Tibial nerve (tissue), 4 donors: ENCODE data around the gene LMX1B. TPM values are rescaled to one million over a fixed set of nuclear protein-coding genes. Genes with fewer than 3 reads are reported as not detected.

ENCODE experiments used
- DNase-seq, 2 donors: peaks; one replicate each; pipeline ENCODE4 v3.0.0-alpha.2; 2019; ENCODE audit warnings: low spot score in 2 of 2
- H3K27ac ChIP-seq, 4 donors: fragments of 200-600 bp; sonication (generic) in 3 of 4; one replicate each; pipeline ENCODE4 v1.5.1; 2017 to 2019; ENCODE audit warnings: mild to moderate bottlenecking in 1 of 4
- H3K27me3 ChIP-seq, 2 donors: fragments of 200-600 bp; sonication (generic) in 1 of 2; one replicate each; pipeline versions ENCODE4 v1.5.1 to v1.6.0; 2017 to 2019
- H3K36me3 ChIP-seq, 3 donors: fragments of 200-600 bp; sonication (generic); one replicate each; pipeline ENCODE4 v1.5.1; 2018 to 2019
- H3K4me1 ChIP-seq, 4 donors: fragments of 200-600 bp; sonication (generic) in 3 of 4; one replicate each; pipeline ENCODE4 v1.5.1; 2017 to 2019
- H3K4me3 ChIP-seq, 4 donors: fragments of 200-600 bp; sonication (generic) in 3 of 4; one replicate each; pipeline ENCODE4 v1.5.1; 2017 to 2019; ENCODE audit warnings: mild to moderate bottlenecking in 1 of 4, moderate library complexity in 1 of 4
- H3K9me3 ChIP-seq, 4 donors: fragments of 200-600 bp; sonication (generic) in 3 of 4; one replicate each; pipeline ENCODE4 v1.5.1; 2017 to 2019
- EP300 ChIP-seq, 2 donors: sonication (generic); formaldehyde crosslinking; IDR thresholded peaks; one replicate each; pipeline ENCODE4 v1.6.1; 2017; ENCODE audit warnings: antibody characterized with exemption in 2 of 2, mild to moderate bottlenecking in 1 of 2
- POLR2A ChIP-seq, 2 donors: fragments of 450-650 bp; IDR thresholded peaks; one replicate each; pipeline ENCODE4 v1.6.1; 2017; ENCODE audit warnings: antibody characterized with exemption in 2 of 2, mild to moderate bottlenecking in 2 of 2, moderate library complexity in 2 of 2
- WGBS, 2 donors: methylation state at CpG; one replicate each; pipeline ENCODE4 v1.1.5; 2018; 5-methylcytosine and 5-hydroxymethylcytosine counted together
- total RNA-seq, 4 donors: library from RNA; depleted of rRNA; stranded (reverse); fragments of >200 nt; gene quantifications; one replicate each; pipeline ENCODE4 v1.1.0, GENCODE V29; 2016
- TF ChIP-seq, protein P1 (sequence below), 5 experiments: fragments of 200-600 bp in 3 of 5; fragments of 450-650 bp in 2 of 5; sonication (generic) in 3 of 5; IDR thresholded peaks; one replicate each; pipeline ENCODE4 v1.5.1; 2016 to 2019; ENCODE audit warnings: antibody characterized with exemption in 5 of 5, mild to moderate bottlenecking in 3 of 5, moderate library complexity in 2 of 5

LMX1B gene
- total RNA-seq, 4 donors from 2014 or later = 0.60 to 1.5 (median 0.78) TPM; not detected in 1

DNA sequence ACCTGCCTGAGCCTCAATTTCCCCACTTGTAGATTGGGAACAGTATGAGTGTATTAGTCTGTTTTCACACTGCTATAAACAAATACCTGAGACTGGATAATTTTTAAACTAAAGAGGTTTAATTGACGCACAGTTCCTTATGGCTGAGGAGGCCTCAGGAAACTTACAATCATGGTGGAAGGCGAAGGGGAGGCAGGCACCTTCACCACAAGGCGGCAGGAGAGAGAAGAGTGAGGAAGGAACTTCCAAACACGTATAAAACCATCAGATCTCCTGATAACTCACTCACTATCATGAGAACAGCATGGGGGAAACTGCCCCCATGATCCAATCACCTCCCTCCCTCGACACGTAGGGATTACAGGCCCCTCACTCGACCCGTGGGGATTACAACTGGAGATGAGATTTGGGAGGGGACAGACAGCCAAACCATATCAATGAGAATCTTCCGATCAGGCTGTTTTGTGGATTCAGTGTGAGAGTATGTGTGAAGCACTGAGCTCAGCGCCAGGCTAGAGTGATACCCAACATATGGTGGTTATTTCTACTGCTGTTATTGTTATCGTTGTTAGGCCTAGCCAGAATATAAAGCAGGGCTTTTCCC lies 14.6 kb upstream of the LMX1B start:
- no peaks in the 10 kb centered on the region for H3K36me3 ChIP-seq
- H3K4me3 ChIP-seq = no peak overlapping the region
- TF ChIP-seq POLR2A (IDR thresholded peaks at IDR 0.05) (no peak), EP300 (IDR thresholded peaks at IDR 0.05) (no peak)
- TF ChIP-seq, protein P1, sequence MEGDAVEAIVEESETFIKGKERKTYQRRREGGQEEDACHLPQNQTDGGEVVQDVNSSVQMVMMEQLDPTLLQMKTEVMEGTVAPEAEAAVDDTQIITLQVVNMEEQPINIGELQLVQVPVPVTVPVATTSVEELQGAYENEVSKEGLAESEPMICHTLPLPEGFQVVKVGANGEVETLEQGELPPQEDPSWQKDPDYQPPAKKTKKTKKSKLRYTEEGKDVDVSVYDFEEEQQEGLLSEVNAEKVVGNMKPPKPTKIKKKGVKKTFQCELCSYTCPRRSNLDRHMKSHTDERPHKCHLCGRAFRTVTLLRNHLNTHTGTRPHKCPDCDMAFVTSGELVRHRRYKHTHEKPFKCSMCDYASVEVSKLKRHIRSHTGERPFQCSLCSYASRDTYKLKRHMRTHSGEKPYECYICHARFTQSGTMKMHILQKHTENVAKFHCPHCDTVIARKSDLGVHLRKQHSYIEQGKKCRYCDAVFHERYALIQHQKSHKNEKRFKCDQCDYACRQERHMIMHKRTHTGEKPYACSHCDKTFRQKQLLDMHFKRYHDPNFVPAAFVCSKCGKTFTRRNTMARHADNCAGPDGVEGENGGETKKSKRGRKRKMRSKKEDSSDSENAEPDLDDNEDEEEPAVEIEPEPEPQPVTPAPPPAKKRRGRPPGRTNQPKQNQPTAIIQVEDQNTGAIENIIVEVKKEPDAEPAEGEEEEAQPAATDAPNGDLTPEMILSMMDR (IDR thresholded peaks at IDR 0.05) = no peak
- H3K9me3 ChIP-seq = no peaks in the 10 kb centered on the region
- WGBS, 2 donors = 47 to 60% methylated on average over 11 of the region's 11 CpGs
- H3K27me3 ChIP-seq = peaks cover 0 to 23% of the 10 kb centered on the region in 2 donors
- no peak overlapping the region for H3K27ac ChIP-seq
- H3K4me1 ChIP-seq = no peaks in the 10 kb centered on the region
- no peak for DNase-seq

DNA sequence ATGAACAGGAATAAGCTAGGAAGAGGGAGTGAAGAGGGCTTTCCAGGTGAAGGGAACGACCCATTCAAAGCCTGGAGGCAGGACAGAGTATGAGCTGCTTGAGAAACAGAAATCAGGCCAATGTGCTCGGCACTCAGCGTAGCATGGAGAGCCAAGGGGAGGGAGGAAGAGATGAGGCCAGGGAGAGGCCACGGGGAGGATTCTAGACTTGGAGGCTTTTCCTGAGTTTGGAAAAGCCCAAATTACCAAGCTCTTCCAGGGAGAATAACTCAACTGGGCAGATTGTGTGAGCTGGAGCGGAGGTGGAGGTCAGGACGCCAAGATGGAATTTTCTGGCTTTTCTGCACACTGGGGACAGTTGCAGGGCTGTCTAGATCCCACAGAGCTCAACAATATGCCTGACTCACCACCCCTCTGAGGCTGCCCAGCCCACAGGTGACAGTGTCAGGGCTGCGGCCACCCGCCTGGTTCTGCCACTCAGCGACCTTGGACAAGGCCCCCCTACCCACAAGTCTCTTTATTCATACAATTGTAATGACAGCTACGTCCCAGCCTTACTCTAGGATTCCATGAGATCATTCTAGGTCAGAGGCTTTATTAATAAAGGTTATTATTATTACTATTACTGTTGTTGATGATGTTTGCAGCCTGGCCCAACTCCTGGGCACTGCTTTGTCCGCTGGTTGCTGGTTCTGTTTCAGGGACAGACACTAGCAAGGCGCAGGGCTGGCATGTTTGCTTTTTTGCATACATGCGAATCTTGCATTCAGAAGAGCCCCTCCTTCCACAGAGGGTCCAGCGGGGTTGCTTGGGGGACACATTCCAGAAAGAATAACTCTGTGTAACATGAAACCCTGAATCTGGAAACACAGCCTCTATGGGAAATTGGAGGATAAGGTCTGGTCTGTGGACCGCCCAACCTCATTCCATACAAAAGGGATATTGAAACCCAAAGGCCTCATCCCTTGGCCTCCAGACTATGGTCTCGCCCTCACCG lies 9.4 kb upstream of the LMX1B start:
- H3K36me3 ChIP-seq = no peaks in the 10 kb centered on the region
- H3K9me3 ChIP-seq = no peaks in the 10 kb centered on the region
- H3K27ac ChIP-seq = no peak overlapping the region
- H3K27me3 ChIP-seq = peaks cover 0 to 27% of the 10 kb centered on the region in 2 donors
- WGBS, 2 donors = 59 to 63% methylated on average over 17 of the region's 17 CpGs
- no peak for DNase-seq
- H3K4me3 ChIP-seq = no peak overlapping the region
- TF ChIP-seq, protein P1 (IDR thresholded peaks at IDR 0.05) = no peak
- TF ChIP-seq POLR2A (IDR thresholded peaks at IDR 0.05) (no peak), EP300 (IDR thresholded peaks at IDR 0.05) (no peak)
- H3K4me1 ChIP-seq = no peaks in the 10 kb centered on the region

DNA sequence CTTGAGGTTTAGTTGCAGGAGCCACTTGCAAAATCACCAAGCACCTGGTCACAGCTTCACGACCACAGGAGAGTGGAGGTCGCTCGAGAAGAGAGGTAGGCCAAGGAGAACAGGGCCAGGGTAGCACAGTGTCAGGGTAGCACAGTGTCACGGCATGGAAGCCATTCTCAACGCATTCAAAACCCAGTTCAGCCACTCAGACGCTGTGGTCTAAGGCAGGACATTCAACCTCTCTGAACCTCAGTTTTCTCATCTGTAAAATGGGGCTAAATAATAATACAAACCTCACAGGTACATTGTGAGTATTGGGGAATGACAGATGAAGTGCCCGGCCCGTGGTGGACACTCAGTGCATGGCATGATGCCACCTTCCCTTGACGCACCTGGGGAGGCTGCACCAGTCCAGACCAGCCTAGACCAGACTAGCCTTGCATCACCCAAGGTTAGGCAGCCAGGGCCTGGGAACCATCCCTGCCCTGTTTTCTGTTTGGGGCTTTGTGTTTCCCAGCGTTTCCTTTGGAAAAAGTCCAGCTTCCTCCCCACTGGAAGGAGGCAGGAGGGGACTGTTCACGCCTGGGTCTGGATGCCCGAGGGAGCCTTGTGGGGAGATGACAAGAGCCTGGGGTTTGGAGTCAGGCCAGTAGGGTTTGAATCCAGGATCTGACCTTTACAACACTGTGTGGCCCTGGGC lies 7.8 kb upstream of the LMX1B start:
- Histone ChIP-seq H3K36me3 (no peaks in the 10 kb centered on the region), H3K27ac (no peak overlapping the region), H3K4me3 (no peak overlapping the region), H3K27me3 (peaks cover 0 to 40% of the 10 kb centered on the region in 2 donors), H3K4me1 (peaks cover 0 to 11% (median 0%) of the 10 kb centered on the region in 4 donors), H3K9me3 (no peaks in the 10 kb centered on the region)
- 66 to 68% methylated on average over 12 of the region's 12 CpGs for WGBS, 2 donors
- TF ChIP-seq POLR2A (IDR thresholded peaks at IDR 0.05) (no peak), EP300 (IDR thresholded peaks at IDR 0.05) (no peak)
- TF ChIP-seq, protein P1 (IDR thresholded peaks at IDR 0.05) = no peak
- no peak for DNase-seq

DNA sequence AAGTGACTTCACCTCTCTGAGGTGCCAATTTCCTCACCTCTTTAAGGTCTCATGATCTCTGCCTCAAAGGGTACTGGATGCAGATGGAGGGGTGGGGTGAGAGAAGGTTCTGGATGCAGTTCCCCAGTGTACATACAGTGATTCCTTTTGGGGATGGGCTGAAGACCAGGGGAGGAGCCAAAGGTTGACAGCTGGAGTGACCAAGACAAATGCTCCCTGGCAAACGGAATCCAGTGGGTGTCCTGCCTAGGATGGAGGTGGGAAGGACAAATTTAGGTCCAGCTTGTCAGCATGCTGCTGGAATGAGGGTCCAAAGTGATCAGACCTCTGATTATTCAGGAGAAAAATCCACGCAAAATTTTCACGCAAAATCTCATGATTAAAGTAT lies 7.3 kb upstream of the LMX1B start:
- Histone ChIP-seq H3K9me3 (no peaks in the 10 kb centered on the region), H3K27me3 (peaks cover 0 to 44% of the 10 kb centered on the region in 2 donors), H3K4me1 (peaks cover 0 to 16% (median 5%) of the 10 kb centered on the region in 4 donors), H3K4me3 (no peak overlapping the region), H3K36me3 (no peaks in the 10 kb centered on the region), H3K27ac (no peak overlapping the region)
- 59 to 72% methylated on average over 3 of the region's 3 CpGs for WGBS, 2 donors
- TF ChIP-seq, protein P1 (IDR thresholded peaks at IDR 0.05) = no peak
- TF ChIP-seq EP300 (IDR thresholded peaks at IDR 0.05) = no peak
- TF ChIP-seq POLR2A (IDR thresholded peaks at IDR 0.05) = no peak
- DNase-seq = no peak
